Large intestine (tissue), 12 donors: Measurements from ENCODE around the gene PPP1R11. TPM values are rescaled to one million over a fixed set of nuclear protein-coding genes. Genes with fewer than 3 reads are reported as not detected.
"Not testable (repeated sequence)": the region's sequence is repeated elsewhere in the genome, so short reads cannot be mapped to it uniquely, and the experiment has no call there.

ENCODE experiments used
- DNase-seq, 2 donors: peaks; one replicate each; pipeline versions ENCODE4 v3.0.0 to v3.0.0-alpha.2; 2013
- H3K27ac ChIP-seq: one replicate; pipeline ENCODE4 v1.5.1; 2013; ENCODE audit warnings: low read length
- H3K27me3 ChIP-seq: 2 replicates; pipeline ENCODE4 v1.6.1; 2013; ENCODE audit warnings: low read length; ENCODE audit not compliant: control insufficient read depth, insufficient read depth
- H3K36me3 ChIP-seq: 2 replicates; pipeline ENCODE4 v1.6.1; 2013; ENCODE audit warnings: low read length; ENCODE audit not compliant: control insufficient read depth, insufficient read depth
- H3K4me1 ChIP-seq: one replicate; pipeline ENCODE4 v1.6.1; 2013; ENCODE audit warnings: low read length; ENCODE audit not compliant: control insufficient read depth, insufficient read depth
- H3K4me3 ChIP-seq: one replicate; pipeline ENCODE4 v1.5.1; 2013; ENCODE audit warnings: low read length
- H3K9me3 ChIP-seq: one replicate; pipeline ENCODE4 v1.6.1; 2013; ENCODE audit warnings: mild to moderate bottlenecking, low read depth, low read length, moderate library complexity; ENCODE audit not compliant: control insufficient read depth
- WGBS: methylation state at CpG from one replicate; pipeline ENCODE4 v1.1.5; 2013; ENCODE audit warnings: low lambda C conversion rate; ENCODE audit not compliant: insufficient coverage; 5-methylcytosine and 5-hydroxymethylcytosine counted together
- long read RNA-seq, 11 donors: transcript quantifications; one replicate each; lab custom pipeline, GENCODE V29; 2026
- polyA plus RNA-seq: library from polyadenylated mRNA; unstranded; fragments of 120-200 nt; gene quantifications from one replicate; pipeline ENCODE4 v1.2.1, GENCODE V29; 2013

The PPP1R11 gene
- 65.3 TPM for polyA plus RNA-seq
- long read RNA-seq, donor 1, transcript PPP1R11-205 (3 exons, 1,731 nt): major isoform, 19 of 20 reads
- long read RNA-seq, donor 1, partial matches to known transcripts: 0 of 20 reads
- long read RNA-seq, donor 1, other reads (novel, unspliced or antisense): 0 of 20 reads
- long read RNA-seq, donor 2, transcript PPP1R11-201 (2 exons, 1,723 nt): minor isoform, 5 of 60 reads
- long read RNA-seq, donor 2, transcript PPP1R11-205 (3 exons, 1,731 nt): major isoform, 55 of 60 reads
- long read RNA-seq, donor 2, partial matches to known transcripts: 0 of 60 reads
- long read RNA-seq, donor 2, other reads (novel, unspliced or antisense): 0 of 60 reads
- long read RNA-seq, donor 3, transcript PPP1R11-205 (3 exons, 1,731 nt): major isoform, 65 of 133 reads
- long read RNA-seq, donor 3, partial matches to known transcripts: 64 of 133 reads
- long read RNA-seq, donor 3, other reads (novel, unspliced or antisense): 0 of 133 reads
- long read RNA-seq, donor 4, partial matches to known transcripts: 0 of 3 reads
- long read RNA-seq, donor 4, other reads (novel, unspliced or antisense): 0 of 3 reads
- long read RNA-seq, donor 5, transcript PPP1R11-205 (3 exons, 1,731 nt): major isoform, 27 of 36 reads
- long read RNA-seq, donor 5, partial matches to known transcripts: 8 of 36 reads
- long read RNA-seq, donor 5, other reads (novel, unspliced or antisense): 0 of 36 reads
- long read RNA-seq, donor 6, transcript PPP1R11-205 (3 exons, 1,731 nt): major isoform, 29 of 69 reads
- long read RNA-seq, donor 6, partial matches to known transcripts: 37 of 69 reads
- long read RNA-seq, donor 6, other reads (novel, unspliced or antisense): 0 of 69 reads
- long read RNA-seq, donor 7, transcript PPP1R11-205 (3 exons, 1,731 nt): major isoform, 16 of 29 reads
- long read RNA-seq, donor 7, partial matches to known transcripts: 13 of 29 reads
- long read RNA-seq, donor 7, other reads (novel, unspliced or antisense): 0 of 29 reads
- long read RNA-seq, donor 8, transcript PPP1R11-205 (3 exons, 1,731 nt): major isoform, 57 of 60 reads
- long read RNA-seq, donor 8, partial matches to known transcripts: 0 of 60 reads
- long read RNA-seq, donor 8, other reads (novel, unspliced or antisense): 0 of 60 reads
- long read RNA-seq, donor 9, transcript PPP1R11-205 (3 exons, 1,731 nt): major isoform, 29 of 36 reads
- long read RNA-seq, donor 9, partial matches to known transcripts: 0 of 36 reads
- long read RNA-seq, donor 9, other reads (novel, unspliced or antisense): 0 of 36 reads
- long read RNA-seq, donor 10, transcript PPP1R11-205 (3 exons, 1,731 nt): major isoform, 41 of 45 reads
- long read RNA-seq, donor 10, partial matches to known transcripts: 0 of 45 reads
- long read RNA-seq, donor 10, other reads (novel, unspliced or antisense): 0 of 45 reads
- long read RNA-seq, donor 11, transcript PPP1R11-205 (3 exons, 1,731 nt): major isoform, 25 of 36 reads
- long read RNA-seq, donor 11, partial matches to known transcripts: 8 of 36 reads
- long read RNA-seq, donor 11, other reads (novel, unspliced or antisense): 0 of 36 reads

GRCh38 chr6:30066577-30067459 lies at the start of gene PPP1R11:
TSS of gene PPP1R11 (plus strand) at chr6:30067198. CDS start at chr6:30067411, 213 bp downstream.
- H3K27me3 ChIP-seq: peaks cover 13% of the 10 kb centered on the region
- WGBS: 0% methylated on average over 2 of the region's 46 CpGs
- peak; percentile 99 to 100 for DNase-seq
- H3K9me3 ChIP-seq: no peaks in the 10 kb centered on the region
- peak within 1 kb of the TSS; percentile 73 for H3K4me3 ChIP-seq
- H3K27ac ChIP-seq: peak within 1 kb of the TSS; percentile 94
- H3K4me1 ChIP-seq: peaks cover 14% of the 10 kb centered on the region
- peaks cover 25% of the 10 kb centered on the region for H3K36me3 ChIP-seq

GRCh38 chr6:30019819-30020218 lies 47.2 kb upstream of the PPP1R11 start:
- no peaks in the 10 kb centered on the region for H3K36me3 ChIP-seq
- WGBS: no CpG with 5 or more reads among the region's 2 CpGs
- no peaks in the 10 kb centered on the region for H3K27me3 ChIP-seq
- DNase-seq: no peak
- H3K4me1 ChIP-seq: no peaks in the 10 kb centered on the region
- H3K9me3 ChIP-seq: no peaks in the 10 kb centered on the region
- no peak overlapping the region for H3K4me3 ChIP-seq
- no peak overlapping the region for H3K27ac ChIP-seq

- Histone ChIP-seq H3K4me1 (no peaks in the 10 kb centered on the region), H3K36me3 (no peaks in the 10 kb centered on the region), H3K27ac (no peak overlapping the region), H3K27me3 (no peaks in the 10 kb centered on the region), H3K9me3 (no peaks in the 10 kb centered on the region), H3K4me3 (no peak overlapping the region)
- no peak for DNase-seq
- WGBS: no CpG with 5 or more reads among the region's 1 CpG
Observed at GRCh38 chr6:30020626-30021025, 46.4 kb upstream of the PPP1R11 start.

- no peaks in the 10 kb centered on the region for H3K4me1 ChIP-seq
- no peaks in the 10 kb centered on the region for H3K27me3 ChIP-seq
- no peak overlapping the region for H3K27ac ChIP-seq
- no peak for DNase-seq
- no peaks in the 10 kb centered on the region for H3K36me3 ChIP-seq
- WGBS: 100% methylated on average over 1 of the region's 3 CpGs
- no peaks in the 10 kb centered on the region for H3K9me3 ChIP-seq
- no peak overlapping the region for H3K4me3 ChIP-seq
Observed at GRCh38 chr6:30022189-30022588, 44.8 kb upstream of the PPP1R11 start.

GRCh38 chr6:30022712-30023111 lies 44.3 kb upstream of the PPP1R11 start:
- H3K4me3 ChIP-seq, DNase-seq, H3K4me1 ChIP-seq, H3K27ac ChIP-seq, H3K27me3 ChIP-seq, H3K36me3 ChIP-seq, H3K9me3 ChIP-seq: not testable (repeated sequence)

- H3K27me3 ChIP-seq: no peaks in the 10 kb centered on the region
- no peaks in the 10 kb centered on the region for H3K36me3 ChIP-seq
- H3K9me3 ChIP-seq: no peaks in the 10 kb centered on the region
- no peak overlapping the region for H3K27ac ChIP-seq
- no CpG with 5 or more reads among the region's 1 CpG for WGBS
- H3K4me3 ChIP-seq: no peak overlapping the region
- peak; percentile 12 to 50 for DNase-seq
- no peaks in the 10 kb centered on the region for H3K4me1 ChIP-seq
Observed at GRCh38 chr6:30025186-30025585, 41.8 kb upstream of the PPP1R11 start.

- WGBS: 83% methylated on average over 1 of the region's 1 CpG
- Histone ChIP-seq H3K9me3 (no peaks in the 10 kb centered on the region), H3K4me1 (no peaks in the 10 kb centered on the region), H3K27me3 (no peaks in the 10 kb centered on the region), H3K4me3 (no peak overlapping the region), H3K36me3 (no peaks in the 10 kb centered on the region), H3K27ac (no peak overlapping the region)
- no peak for DNase-seq
Observed at GRCh38 chr6:30029588-30029987, 37.4 kb upstream of the PPP1R11 start.

- no peaks in the 10 kb centered on the region for H3K4me1 ChIP-seq
- DNase-seq: peak in 1 of 2 donors; percentile 16
Observed at GRCh38 chr6:30031381-30031780, 35.6 kb upstream of the PPP1R11 start.

GRCh38 chr6:30033440-30033839 lies 33.6 kb upstream of the PPP1R11 start:
- not testable (repeated sequence) for H3K9me3 ChIP-seq, H3K27ac ChIP-seq, H3K36me3 ChIP-seq, H3K4me1 ChIP-seq, H3K27me3 ChIP-seq, H3K4me3 ChIP-seq, DNase-seq
- WGBS: 100% methylated on average over 1 of the region's 5 CpGs

More at GRCh38 chr6:30031381-30031780, 35.6 kb upstream of the PPP1R11 start:
- Histone ChIP-seq H3K27ac (no peak overlapping the region), H3K36me3 (peaks cover 3% of the 10 kb centered on the region), H3K9me3 (no peaks in the 10 kb centered on the region), H3K4me3 (no peak overlapping the region), H3K27me3 (no peaks in the 10 kb centered on the region)
